SK-N-SH treated with all-trans-retinoic acid at 6 μM for 48 hours (cell line): ENCODE results near the gene NRF1.

Source experiments
- ATAC-seq: fragments of 200-7000 bp; cut with Tn5 transposase; 3 replicates; pipeline ENCODE4 v1.9.1; 2020; ENCODE audit warnings: mild to moderate bottlenecking, moderate library complexity
- ARNTL ChIP-seq: fragments of 450-650 bp; formaldehyde crosslinking; IDR thresholded peaks from 2 replicates; pipeline ENCODE4 v1.5.0; 2020; ENCODE audit warnings: low read depth, mild to moderate bottlenecking, moderate library complexity, borderline replicate concordance
- BACH2 ChIP-seq: fragments of 250-450 bp; sonication (Bioruptor Pico); IDR thresholded peaks from 2 replicates; pipeline ENCODE4 v1.9.0; 2021; ENCODE audit warnings: mild to moderate bottlenecking, borderline replicate concordance
- ESRRG ChIP-seq: fragments of 250-450 bp; sonication (Bioruptor Pico); IDR thresholded peaks from 2 replicates; pipeline ENCODE4 v1.6.1; 2021; ENCODE audit warnings: mild to moderate bottlenecking
- ISL1 ChIP-seq: fragments of 250-450 bp; sonication (Bioruptor Pico); IDR thresholded peaks from 2 replicates; pipeline ENCODE4 v2.1.2; 2022; ENCODE audit warnings: mild to moderate bottlenecking, moderate library complexity
- OSR1 ChIP-seq: fragments of 250-450 bp; sonication (Bioruptor Pico); IDR thresholded peaks from 2 replicates; pipeline ENCODE4 v1.8.0; 2022; ENCODE audit warnings: moderate library complexity, mild to moderate bottlenecking, inconsistent platforms
- PPARA ChIP-seq: fragments of 250-450 bp; sonication (Bioruptor Pico); IDR thresholded peaks from 2 replicates; pipeline ENCODE4 v1.5.0; 2020; ENCODE audit warnings: mild to moderate bottlenecking, borderline replicate concordance
- RARB ChIP-seq: fragments of 250-450 bp; sonication (Bioruptor Pico); IDR thresholded peaks from 2 replicates; pipeline ENCODE4 v1.8.0; 2021; ENCODE audit warnings: mild to moderate bottlenecking, moderate library complexity
- SNAI2 ChIP-seq: fragments of 250-450 bp; sonication (Bioruptor Pico); IDR thresholded peaks from 2 replicates; pipeline ENCODE4 v1.5.0; 2020; ENCODE audit warnings: mild to moderate bottlenecking, moderate library complexity
- TCF4 ChIP-seq: fragments of 250-450 bp; sonication (Bioruptor Pico); IDR thresholded peaks from 2 replicates; pipeline ENCODE4 v1.8.0; 2021; ENCODE audit warnings: mild to moderate bottlenecking, moderate library complexity, borderline replicate concordance
- TOX ChIP-seq: fragments of 250-450 bp; sonication (Bioruptor Pico); IDR thresholded peaks from 2 replicates; pipeline ENCODE4 v1.8.0; 2021; ENCODE audit warnings: mild to moderate bottlenecking, moderate library complexity, borderline replicate concordance
- ZC3H10 ChIP-seq: fragments of 250-450 bp; sonication (Bioruptor Pico); IDR thresholded peaks from 2 replicates; pipeline ENCODE4 v1.5.1; 2021; ENCODE audit warnings: mild to moderate bottlenecking, moderate library complexity
- ZFP3 ChIP-seq: fragments of 250-450 bp; sonication (Bioruptor Pico); IDR thresholded peaks from 2 replicates; pipeline ENCODE4 v1.5.0; 2020; ENCODE audit warnings: mild to moderate bottlenecking, moderate library complexity
- ZFP30 ChIP-seq: fragments of 450-650 bp; formaldehyde crosslinking; IDR thresholded peaks from 2 replicates; pipeline ENCODE4 v1.5.0; 2022; ENCODE audit warnings: mild to moderate bottlenecking, moderate library complexity
- ZNF565 ChIP-seq: fragments of 450-650 bp; formaldehyde crosslinking; conservative IDR thresholded peaks from 2 replicates; pipeline ENCODE4 v1.5.0; 2020; ENCODE audit warnings: low read depth, mild to moderate bottlenecking, moderate library complexity
- ZNF70 ChIP-seq: fragments of 450-650 bp; formaldehyde crosslinking; IDR thresholded peaks from 2 replicates; pipeline ENCODE4 v1.5.0; 2020; ENCODE audit warnings: mild to moderate bottlenecking, moderate library complexity
- ZNF8 ChIP-seq: fragments of 450-650 bp; formaldehyde crosslinking; IDR thresholded peaks from 2 replicates; pipeline ENCODE4 v1.5.0; 2020; ENCODE audit warnings: mild to moderate bottlenecking, moderate library complexity
- TF ChIP-seq, protein P1 (sequence below): fragments of 250-450 bp; sonication (Bioruptor Pico); IDR thresholded peaks from 2 replicates; pipeline ENCODE4 v1.8.0; 2020; ENCODE audit warnings: mild to moderate bottlenecking, moderate library complexity, borderline replicate concordance
- TF ChIP-seq, protein P2 (sequence below): fragments of 250-450 bp; sonication (Bioruptor Pico); IDR thresholded peaks from 2 replicates; pipeline ENCODE4 v1.5.1; 2020; ENCODE audit warnings: low read depth, mild to moderate bottlenecking, moderate library complexity
- TF ChIP-seq, protein P3 (sequence below): fragments of 250-450 bp; sonication (Bioruptor Pico); IDR thresholded peaks from 2 replicates; pipeline ENCODE4 v1.5.1; 2021; ENCODE audit warnings: mild to moderate bottlenecking, moderate library complexity
- TF ChIP-seq, protein P4 (sequence below): fragments of 250-450 bp; sonication (Bioruptor Pico); IDR thresholded peaks from 2 replicates; pipeline ENCODE4 v1.8.0; 2021; ENCODE audit warnings: low read depth, mild to moderate bottlenecking, moderate library complexity, borderline replicate concordance

NRF1 gene

GRCh38 chr7:129799350-129799955 is 187.9 kb downstream of the NRF1 start (continued):
- TF ChIP-seq, protein P1, sequence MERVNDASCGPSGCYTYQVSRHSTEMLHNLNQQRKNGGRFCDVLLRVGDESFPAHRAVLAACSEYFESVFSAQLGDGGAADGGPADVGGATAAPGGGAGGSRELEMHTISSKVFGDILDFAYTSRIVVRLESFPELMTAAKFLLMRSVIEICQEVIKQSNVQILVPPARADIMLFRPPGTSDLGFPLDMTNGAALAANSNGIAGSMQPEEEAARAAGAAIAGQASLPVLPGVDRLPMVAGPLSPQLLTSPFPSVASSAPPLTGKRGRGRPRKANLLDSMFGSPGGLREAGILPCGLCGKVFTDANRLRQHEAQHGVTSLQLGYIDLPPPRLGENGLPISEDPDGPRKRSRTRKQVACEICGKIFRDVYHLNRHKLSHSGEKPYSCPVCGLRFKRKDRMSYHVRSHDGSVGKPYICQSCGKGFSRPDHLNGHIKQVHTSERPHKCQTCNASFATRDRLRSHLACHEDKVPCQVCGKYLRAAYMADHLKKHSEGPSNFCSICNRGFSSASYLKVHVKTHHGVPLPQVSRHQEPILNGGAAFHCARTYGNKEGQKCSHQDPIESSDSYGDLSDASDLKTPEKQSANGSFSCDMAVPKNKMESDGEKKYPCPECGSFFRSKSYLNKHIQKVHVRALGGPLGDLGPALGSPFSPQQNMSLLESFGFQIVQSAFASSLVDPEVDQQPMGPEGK = no peak
- no peak for TF ChIP-seq ISL1 (CRISPR knock-in tag)
- TF ChIP-seq, protein P2, sequence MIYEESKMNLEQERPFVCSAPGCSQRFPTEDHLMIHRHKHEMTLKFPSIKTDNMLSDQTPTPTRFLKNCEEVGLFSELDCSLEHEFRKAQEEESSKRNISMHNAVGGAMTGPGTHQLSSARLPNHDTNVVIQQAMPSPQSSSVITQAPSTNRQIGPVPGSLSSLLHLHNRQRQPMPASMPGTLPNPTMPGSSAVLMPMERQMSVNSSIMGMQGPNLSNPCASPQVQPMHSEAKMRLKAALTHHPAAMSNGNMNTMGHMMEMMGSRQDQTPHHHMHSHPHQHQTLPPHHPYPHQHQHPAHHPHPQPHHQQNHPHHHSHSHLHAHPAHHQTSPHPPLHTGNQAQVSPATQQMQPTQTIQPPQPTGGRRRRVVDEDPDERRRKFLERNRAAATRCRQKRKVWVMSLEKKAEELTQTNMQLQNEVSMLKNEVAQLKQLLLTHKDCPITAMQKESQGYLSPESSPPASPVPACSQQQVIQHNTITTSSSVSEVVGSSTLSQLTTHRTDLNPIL (CRISPR knock-in tag) = no peak
- TF ChIP-seq ZC3H10 (CRISPR knock-in tag) = no peak
- no peak for TF ChIP-seq ZNF8 (CRISPR knock-in tag)
- TF ChIP-seq BACH2 (CRISPR knock-in tag) = no peak

DNA sequence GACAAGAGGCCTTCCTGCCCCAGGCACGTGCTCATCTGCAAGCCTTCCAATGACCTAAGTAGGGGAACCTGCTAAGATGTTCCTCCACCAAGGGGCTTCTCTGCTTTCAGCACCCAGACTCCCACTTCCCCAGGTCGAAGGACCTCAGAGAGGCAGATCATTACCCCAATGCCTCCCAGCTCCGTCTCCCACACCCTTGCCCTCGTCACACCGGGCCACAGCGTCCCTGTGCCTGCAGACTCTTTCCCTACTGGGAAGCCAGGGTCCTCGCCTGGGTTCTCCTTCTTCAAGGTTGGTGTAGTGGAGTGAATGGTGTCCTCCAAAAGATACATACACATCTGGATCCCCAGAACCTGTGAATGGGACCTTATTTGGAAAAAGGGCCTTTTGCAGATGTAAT is 189.4 kb downstream of the NRF1 start:
- ATAC-seq = no peak
- TF ChIP-seq PPARA (CRISPR knock-in tag) = no peak
- no peak for TF ChIP-seq ZFP30 (CRISPR knock-in tag)
- TF ChIP-seq, protein P1 = no peak
- no peak for TF ChIP-seq SNAI2
- TF ChIP-seq, protein P3, sequence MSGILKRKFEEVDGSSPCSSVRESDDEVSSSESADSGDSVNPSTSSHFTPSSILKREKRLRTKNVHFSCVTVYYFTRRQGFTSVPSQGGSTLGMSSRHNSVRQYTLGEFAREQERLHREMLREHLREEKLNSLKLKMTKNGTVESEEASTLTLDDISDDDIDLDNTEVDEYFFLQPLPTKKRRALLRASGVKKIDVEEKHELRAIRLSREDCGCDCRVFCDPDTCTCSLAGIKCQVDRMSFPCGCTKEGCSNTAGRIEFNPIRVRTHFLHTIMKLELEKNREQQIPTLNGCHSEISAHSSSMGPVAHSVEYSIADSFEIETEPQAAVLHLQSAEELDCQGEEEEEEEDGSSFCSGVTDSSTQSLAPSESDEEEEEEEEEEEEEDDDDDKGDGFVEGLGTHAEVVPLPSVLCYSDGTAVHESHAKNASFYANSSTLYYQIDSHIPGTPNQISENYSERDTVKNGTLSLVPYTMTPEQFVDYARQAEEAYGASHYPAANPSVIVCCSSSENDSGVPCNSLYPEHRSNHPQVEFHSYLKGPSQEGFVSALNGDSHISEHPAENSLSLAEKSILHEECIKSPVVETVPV (CRISPR knock-in tag) = no peak
- no peak for TF ChIP-seq ZC3H10 (CRISPR knock-in tag)

GRCh38 chr7:129801882-129802281 is 190.4 kb downstream of the NRF1 start:
- TF ChIP-seq OSR1 (CRISPR knock-in tag) (no peak), ARNTL (CRISPR knock-in tag) (no peak), ZFP3 (CRISPR knock-in tag) (no peak), TOX (CRISPR knock-in tag) (no peak), ZFP30 (CRISPR knock-in tag) (no peak), ESRRG (no peak), TCF4 (CRISPR knock-in tag) (no peak), ZNF565 (CRISPR knock-in tag) (no peak), ISL1 (CRISPR knock-in tag) (no peak), RARB (CRISPR knock-in tag) (no peak), ZNF70 (CRISPR knock-in tag) (no peak)
- TF ChIP-seq, protein P4, sequence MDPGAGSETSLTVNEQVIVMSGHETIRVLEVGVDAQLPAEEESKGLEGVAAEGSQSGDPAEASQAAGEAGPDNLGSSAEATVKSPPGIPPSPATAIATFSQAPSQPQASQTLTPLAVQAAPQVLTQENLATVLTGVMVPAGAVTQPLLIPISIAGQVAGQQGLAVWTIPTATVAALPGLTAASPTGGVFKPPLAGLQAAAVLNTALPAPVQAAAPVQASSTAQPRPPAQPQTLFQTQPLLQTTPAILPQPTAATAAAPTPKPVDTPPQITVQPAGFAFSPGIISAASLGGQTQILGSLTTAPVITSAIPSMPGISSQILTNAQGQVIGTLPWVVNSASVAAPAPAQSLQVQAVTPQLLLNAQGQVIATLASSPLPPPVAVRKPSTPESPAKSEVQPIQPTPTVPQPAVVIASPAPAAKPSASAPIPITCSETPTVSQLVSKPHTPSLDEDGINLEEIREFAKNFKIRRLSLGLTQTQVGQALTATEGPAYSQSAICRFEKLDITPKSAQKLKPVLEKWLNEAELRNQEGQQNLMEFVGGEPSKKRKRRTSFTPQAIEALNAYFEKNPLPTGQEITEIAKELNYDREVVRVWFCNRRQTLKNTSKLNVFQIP = no peak
- TF ChIP-seq, protein P3 (CRISPR knock-in tag) = no peak
- TF ChIP-seq, all 23 proteins: peak for 0
- no peak for ATAC-seq
